Activated CD4-positive, alpha-beta T cell treated with anti-CD3 and anti-CD28 coated beads for 36 hours (primary cell): Measurements from ENCODE around the gene DISP2. TPM values are rescaled to one million over a fixed set of nuclear protein-coding genes. Genes with fewer than 3 reads are reported as not detected.
A peak's percentile ranks its signal among the peaks of the same experiment; 100 is the strongest.

ENCODE experiments used
- ATAC-seq: fragments of 200-7000 bp; cut with Tn5 transposase; one replicate; pipeline ENCODE4 v1.10.0; 2021; ENCODE audit warnings: mild to moderate bottlenecking, moderate library complexity
- CTCF ChIA-PET: fragments of 350-600 bp; sonication (Branson Sonifier 250); formaldehyde crosslinking; loops from one replicate; lab custom pipeline; 2021; ENCODE audit warnings: antibody characterized with exemption; lab: Charles Lee
- POLR2A ChIA-PET: fragments of 350-600 bp; sonication (Branson Sonifier 250); formaldehyde crosslinking; loops from one replicate; lab custom pipeline; 2021; ENCODE audit warnings: antibody characterized with exemption, inconsistent platforms; lab: Charles Lee
- DNase-seq: peaks from one replicate; pipeline ENCODE4 v3.0.0-alpha.2; 2020
- H3K27ac Mint-ChIP-seq: one replicate; pipeline ENCODE4 v1.8.0; 2021; ENCODE audit warnings: mixed read lengths
- H3K27me3 Mint-ChIP-seq: one replicate; pipeline ENCODE4 v1.8.0; 2021; ENCODE audit warnings: mixed read lengths
- H3K36me3 Mint-ChIP-seq: one replicate; pipeline ENCODE4 v1.8.0; 2021; ENCODE audit warnings: low read depth, mixed read lengths
- H3K4me1 Mint-ChIP-seq: one replicate; pipeline ENCODE4 v1.8.0; 2021; ENCODE audit warnings: mixed read lengths
- H3K4me3 Mint-ChIP-seq: one replicate; pipeline ENCODE4 v1.8.0; 2021; ENCODE audit warnings: mild to moderate bottlenecking, moderate library complexity, mixed read lengths
- H3K9me3 Mint-ChIP-seq: one replicate; pipeline ENCODE4 v1.8.0; 2021; ENCODE audit warnings: low read depth, mixed read lengths
- intact Hi-C, 2 experiments: fragments of 100-400 bp; cut with DNase I in 1 of 2; cut with micrococcal nuclease in 1 of 2; formaldehyde crosslinking; loops; one replicate each; pipeline versions ENCODE4 v1.14.2 to v1.15.1; 2022 to 2024; cut with DNase I, micrococcal nuclease
- total RNA-seq, 2 experiments: library from RNA; stranded (reverse); gene quantifications; one replicate each; pipeline ENCODE4 v1.2.3, GENCODE V29; 2021

Gene DISP2, protein sequence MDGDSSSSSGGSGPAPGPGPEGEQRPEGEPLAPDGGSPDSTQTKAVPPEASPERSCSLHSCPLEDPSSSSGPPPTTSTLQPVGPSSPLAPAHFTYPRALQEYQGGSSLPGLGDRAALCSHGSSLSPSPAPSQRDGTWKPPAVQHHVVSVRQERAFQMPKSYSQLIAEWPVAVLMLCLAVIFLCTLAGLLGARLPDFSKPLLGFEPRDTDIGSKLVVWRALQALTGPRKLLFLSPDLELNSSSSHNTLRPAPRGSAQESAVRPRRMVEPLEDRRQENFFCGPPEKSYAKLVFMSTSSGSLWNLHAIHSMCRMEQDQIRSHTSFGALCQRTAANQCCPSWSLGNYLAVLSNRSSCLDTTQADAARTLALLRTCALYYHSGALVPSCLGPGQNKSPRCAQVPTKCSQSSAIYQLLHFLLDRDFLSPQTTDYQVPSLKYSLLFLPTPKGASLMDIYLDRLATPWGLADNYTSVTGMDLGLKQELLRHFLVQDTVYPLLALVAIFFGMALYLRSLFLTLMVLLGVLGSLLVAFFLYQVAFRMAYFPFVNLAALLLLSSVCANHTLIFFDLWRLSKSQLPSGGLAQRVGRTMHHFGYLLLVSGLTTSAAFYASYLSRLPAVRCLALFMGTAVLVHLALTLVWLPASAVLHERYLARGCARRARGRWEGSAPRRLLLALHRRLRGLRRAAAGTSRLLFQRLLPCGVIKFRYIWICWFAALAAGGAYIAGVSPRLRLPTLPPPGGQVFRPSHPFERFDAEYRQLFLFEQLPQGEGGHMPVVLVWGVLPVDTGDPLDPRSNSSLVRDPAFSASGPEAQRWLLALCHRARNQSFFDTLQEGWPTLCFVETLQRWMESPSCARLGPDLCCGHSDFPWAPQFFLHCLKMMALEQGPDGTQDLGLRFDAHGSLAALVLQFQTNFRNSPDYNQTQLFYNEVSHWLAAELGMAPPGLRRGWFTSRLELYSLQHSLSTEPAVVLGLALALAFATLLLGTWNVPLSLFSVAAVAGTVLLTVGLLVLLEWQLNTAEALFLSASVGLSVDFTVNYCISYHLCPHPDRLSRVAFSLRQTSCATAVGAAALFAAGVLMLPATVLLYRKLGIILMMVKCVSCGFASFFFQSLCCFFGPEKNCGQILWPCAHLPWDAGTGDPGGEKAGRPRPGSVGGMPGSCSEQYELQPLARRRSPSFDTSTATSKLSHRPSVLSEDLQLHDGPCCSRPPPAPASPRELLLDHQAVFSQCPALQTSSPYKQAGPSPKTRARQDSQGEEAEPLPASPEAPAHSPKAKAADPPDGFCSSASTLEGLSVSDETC (N-terminal part only)
- total RNA-seq = under 1 TPM; 0.02 to 0.04 TPM

DNA sequence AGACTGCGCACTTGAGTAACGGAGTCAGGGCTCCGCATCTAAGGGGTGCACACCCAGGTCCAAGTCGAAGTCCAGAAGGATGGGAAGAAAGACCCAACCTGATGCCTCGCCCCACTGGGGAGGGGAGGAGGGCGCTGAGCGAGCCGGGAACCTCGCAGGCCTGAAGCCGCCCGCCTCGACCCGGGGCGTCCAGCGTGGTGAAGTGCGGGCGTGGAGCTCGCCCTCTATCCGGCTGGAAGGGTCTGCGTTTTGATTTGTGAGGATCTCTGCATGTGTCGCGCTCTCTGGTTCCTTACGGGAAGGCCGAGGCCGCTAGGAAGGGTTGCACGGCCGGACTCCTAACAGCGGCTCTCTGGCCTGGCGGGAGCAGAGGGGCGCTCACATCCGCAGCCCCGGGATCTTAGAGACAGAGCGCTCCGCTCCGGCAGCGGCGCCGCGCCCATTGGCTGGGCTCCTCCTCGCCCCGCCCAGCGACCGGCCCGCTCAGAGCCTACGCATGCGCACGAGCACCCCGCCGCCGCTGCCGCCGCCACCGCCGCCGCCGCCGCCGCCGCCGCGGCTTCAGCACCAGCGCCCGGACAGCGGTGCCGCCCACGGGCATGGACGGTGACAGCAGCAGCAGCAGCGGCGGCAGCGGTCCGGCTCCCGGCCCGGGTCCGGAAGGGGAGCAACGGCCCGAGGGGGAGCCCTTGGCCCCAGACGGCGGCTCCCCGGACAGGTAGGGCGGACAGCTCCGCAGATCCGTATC lies at the start of gene DISP2:
Gene DISP2, plus strand, starts transcription at position 497 of the 748 bp plus-strand sequence. Its CDS starts 103 bp downstream, at position 600.
- DNase-seq (peak; percentile 93), ATAC-seq (peak; percentile 94)
- no peaks in the 10 kb centered on the region for H3K9me3 Mint-ChIP-seq
- H3K4me1 Mint-ChIP-seq = peaks cover 3% of the 10 kb centered on the region
- H3K4me3 Mint-ChIP-seq = peak within 1 kb of the TSS; percentile 67
- H3K27me3 Mint-ChIP-seq = peaks cover 7% of the 10 kb centered on the region
- H3K36me3 Mint-ChIP-seq = no peaks in the 10 kb centered on the region
- intact Hi-C loops = loop anchor here in 1 of 2 experiments (1.0 kb wide), 5 partner anchors 10 to 82 kb away; partner anchors contain the start of genes BAHD1, INAFM2, IVD and KNSTRN
- H3K27ac Mint-ChIP-seq = peak within 1 kb of the TSS; percentile 20
- CTCF ChIA-PET = interaction anchor here (0.8 to 1.2 kb wide), 6 partner anchors 10 to 82 kb away, joined by 3 to 5 read pairs (median 3); partner anchors contain the start of gene INAFM2
- POLR2A ChIA-PET = interaction anchor here (0.5 kb wide), 1 partner anchor 783 kb away, joined by 3 read pairs; no protein-coding TSS in a partner anchor

DNA sequence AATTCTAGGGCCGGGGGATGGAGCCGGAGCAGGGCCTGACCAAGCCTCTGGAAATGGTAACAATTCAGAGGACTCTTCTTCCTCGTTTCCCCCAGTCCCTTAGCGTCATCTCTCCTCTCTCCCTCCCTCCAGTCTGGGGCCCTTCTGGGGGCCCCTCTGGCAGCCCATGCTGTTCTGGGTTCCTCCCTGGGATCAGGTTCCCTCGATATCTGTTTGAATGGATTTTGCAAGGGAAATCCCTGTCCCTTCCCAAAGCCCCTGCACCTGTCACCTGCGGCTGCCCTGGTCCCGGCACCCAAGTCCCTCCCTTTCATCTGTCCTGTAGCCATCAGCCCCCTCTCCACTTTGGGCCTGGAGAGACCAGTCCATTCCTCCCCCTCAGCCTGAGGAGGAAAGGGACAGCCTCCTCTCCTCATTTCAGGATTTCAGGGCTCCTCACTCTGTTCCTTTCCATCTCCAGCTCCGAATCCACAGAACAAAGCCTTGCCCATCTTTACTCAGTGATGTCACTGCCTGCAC lies 48.6 kb upstream of the DISP2 start:
- intact Hi-C loops = loop anchor here in 1 of 2 experiments (10.0 kb wide), 1 partner anchor 525 kb away; the partner anchor contains the start of gene FSIP1
- Mint-ChIP-seq H3K9me3 (no peaks in the 10 kb centered on the region), H3K36me3 (no peaks in the 10 kb centered on the region), H3K4me3 (peak overlapping the region; percentile 91), H3K27me3 (no peaks in the 10 kb centered on the region), H3K27ac (peak overlapping the region; percentile 97), H3K4me1 (peaks cover 40% of the 10 kb centered on the region)
- DNase-seq = no peak
- POLR2A ChIA-PET = interaction anchor here (0.8 kb wide), 1 partner anchor 30 kb away, joined by 3 read pairs; no protein-coding TSS in a partner anchor
- CTCF ChIA-PET = interaction anchor here (0.5 to 21.7 kb wide), 31 partner anchors 8 to 522 kb away, joined by 3 to 393 read pairs (median 4); partner anchors contain the start of genes ANKRD63, CCDC9B, DISP2 and INAFM2
- ATAC-seq = no peak

DNA sequence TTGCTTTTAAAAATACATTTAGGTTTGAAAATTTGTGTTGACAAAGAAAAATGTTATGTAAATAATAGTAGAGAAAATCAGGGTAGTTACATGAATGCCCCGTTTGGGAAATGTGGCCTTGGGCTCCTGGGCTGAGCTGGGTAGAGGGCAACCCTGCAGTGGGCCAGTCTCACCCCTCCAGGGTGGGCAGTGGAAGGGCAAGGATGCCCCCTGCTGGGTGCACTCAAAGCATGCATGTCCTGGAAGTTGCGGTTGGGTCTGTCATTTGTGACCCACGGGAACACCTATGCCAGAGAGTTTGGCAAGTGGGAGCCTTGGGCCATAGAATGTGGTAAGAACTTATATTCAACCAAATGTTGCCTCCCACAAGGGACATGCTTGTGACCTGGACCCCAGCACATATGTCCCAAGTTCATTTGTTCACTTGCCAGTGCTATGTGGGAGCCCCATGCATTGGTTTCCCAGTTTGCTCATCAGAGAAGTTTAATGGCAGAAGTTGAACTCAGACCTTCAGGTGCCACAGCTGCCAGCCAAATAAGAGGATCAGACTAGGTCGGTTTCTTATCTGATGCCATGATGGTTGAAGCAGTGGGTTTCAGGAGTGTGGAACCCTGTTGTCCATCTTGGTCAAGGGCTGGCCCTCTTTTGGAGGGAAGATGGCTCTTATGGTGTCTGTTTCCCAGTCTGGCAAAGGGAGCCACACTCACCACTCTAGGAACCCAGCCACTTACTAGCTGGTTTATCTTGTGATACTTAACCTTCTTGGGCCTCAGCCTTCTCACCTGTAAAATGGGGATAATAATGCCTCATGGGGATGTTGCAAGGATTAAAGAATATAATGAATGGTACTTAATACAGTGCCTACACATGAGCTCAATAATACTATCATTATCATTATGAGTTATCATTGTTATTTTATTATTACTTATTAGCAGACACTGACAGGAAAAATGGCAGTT lies 47.7 kb upstream of the DISP2 start:
- DNase-seq (peak; percentile 85), ATAC-seq (peak; percentile 30)
- Mint-ChIP-seq H3K27me3 (no peaks in the 10 kb centered on the region), H3K36me3 (no peaks in the 10 kb centered on the region), H3K4me3 (peak overlapping the region; percentile 91), H3K4me1 (peaks cover 37% of the 10 kb centered on the region), H3K9me3 (no peaks in the 10 kb centered on the region), H3K27ac (peak overlapping the region; percentile 97)
- CTCF ChIA-PET = interaction anchor here (0.5 to 21.7 kb wide), 29 partner anchors 9 to 523 kb away, joined by 3 to 393 read pairs (median 4); partner anchors contain the start of genes ANKRD63, CCDC9B, DISP2 and INAFM2
- POLR2A ChIA-PET = interaction anchor here (0.8 kb wide), 1 partner anchor 31 kb away, joined by 3 read pairs; no protein-coding TSS in a partner anchor
- intact Hi-C loops = loop anchor here (1.0 kb wide), 1 partner anchor 31 kb away; no protein-coding TSS in a partner anchor

DNA sequence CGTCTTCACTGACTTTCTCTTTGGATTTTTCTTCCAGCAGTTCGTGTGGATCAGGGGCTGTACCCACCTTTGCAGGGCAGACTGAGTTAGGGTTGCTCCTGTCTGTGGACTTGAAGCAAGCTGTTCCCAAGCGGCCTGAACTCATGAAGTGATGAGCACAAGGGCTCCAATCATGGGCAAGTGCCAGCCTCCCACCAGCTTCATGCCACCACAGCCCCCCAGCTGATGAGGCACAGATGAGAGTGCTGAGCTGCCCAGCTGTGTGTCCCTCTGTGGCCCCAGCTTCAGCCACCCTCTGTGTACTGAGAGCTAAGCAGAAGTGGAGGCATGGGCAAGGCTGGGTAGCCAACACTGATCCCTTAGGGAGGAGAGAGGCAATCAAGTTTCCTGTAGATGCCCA lies 47.0 kb upstream of the DISP2 start:
- DNase-seq (no peak), ATAC-seq (no peak)
- intact Hi-C loops = loop anchor here (1.0 kb wide), 1 partner anchor 32 kb away; no protein-coding TSS in a partner anchor
- Mint-ChIP-seq H3K9me3 (no peaks in the 10 kb centered on the region), H3K27ac (no peak overlapping the region), H3K27me3 (no peaks in the 10 kb centered on the region), H3K36me3 (no peaks in the 10 kb centered on the region), H3K4me3 (no peak overlapping the region), H3K4me1 (peaks cover 35% of the 10 kb centered on the region)
- ChIA-PET CTCF (interaction anchor here (0.9 to 21.7 kb wide), 9 partner anchors 9 to 57 kb away, joined by 3 to 393 read pairs (median 6); partner anchors contain the start of genes CCDC9B and INAFM2), POLR2A (no interaction called here)

DNA sequence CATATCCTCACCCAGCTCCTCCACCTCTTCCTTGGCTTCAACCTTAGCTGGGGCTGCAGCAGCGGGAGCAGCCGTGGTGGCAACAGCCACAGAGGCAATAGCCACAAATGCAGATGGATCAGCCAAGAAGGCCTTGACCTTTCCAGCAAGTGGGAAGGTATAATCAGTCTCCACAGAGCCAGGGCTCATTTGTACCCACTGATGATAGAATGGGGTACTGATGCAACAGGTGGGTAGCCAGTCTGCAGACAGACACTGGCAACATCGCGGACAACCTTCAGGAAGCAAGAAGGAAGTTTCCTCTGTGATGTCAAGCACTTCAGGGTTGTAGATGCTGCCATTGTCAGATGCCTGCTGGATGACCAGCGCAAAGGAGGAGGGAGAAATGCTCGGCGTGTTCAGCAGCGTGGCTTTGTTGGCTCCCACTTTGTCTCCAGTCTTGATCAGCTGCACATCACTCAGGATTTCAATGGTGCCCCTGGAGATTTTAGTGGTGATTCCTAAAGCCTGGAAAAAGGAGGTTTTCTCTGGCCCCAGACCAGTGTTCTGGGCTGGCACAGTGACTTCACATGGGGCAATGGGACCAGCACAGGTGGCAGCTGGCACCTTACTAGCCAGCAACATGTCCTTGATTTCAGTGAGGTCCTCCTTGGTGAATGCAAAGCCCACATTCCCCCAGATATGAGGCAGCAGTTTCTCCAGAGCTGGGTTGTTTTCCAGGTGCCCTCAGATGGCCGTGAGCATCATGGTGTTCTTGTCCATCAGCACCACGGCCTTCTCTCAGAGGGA lies 45.5 kb upstream of the DISP2 start:
- Mint-ChIP-seq H3K27ac (no peak overlapping the region), H3K9me3 (no peaks in the 10 kb centered on the region), H3K4me3 (no peak overlapping the region), H3K27me3 (peaks cover 2% of the 10 kb centered on the region), H3K4me1 (peaks cover 28% of the 10 kb centered on the region), H3K36me3 (no peaks in the 10 kb centered on the region)
- ChIA-PET CTCF (interaction anchor here (0.6 to 21.7 kb wide), 8 partner anchors 7 to 103 kb away, joined by 3 to 393 read pairs (median 16); partner anchors contain the start of genes CCDC9B and INAFM2), POLR2A (interaction anchor here (0.6 kb wide), 1 partner anchor 303 kb away, joined by 8 read pairs; no protein-coding TSS in a partner anchor)
- intact Hi-C loops = no loop called here
- ATAC-seq (no peak), DNase-seq (no peak)

DNA sequence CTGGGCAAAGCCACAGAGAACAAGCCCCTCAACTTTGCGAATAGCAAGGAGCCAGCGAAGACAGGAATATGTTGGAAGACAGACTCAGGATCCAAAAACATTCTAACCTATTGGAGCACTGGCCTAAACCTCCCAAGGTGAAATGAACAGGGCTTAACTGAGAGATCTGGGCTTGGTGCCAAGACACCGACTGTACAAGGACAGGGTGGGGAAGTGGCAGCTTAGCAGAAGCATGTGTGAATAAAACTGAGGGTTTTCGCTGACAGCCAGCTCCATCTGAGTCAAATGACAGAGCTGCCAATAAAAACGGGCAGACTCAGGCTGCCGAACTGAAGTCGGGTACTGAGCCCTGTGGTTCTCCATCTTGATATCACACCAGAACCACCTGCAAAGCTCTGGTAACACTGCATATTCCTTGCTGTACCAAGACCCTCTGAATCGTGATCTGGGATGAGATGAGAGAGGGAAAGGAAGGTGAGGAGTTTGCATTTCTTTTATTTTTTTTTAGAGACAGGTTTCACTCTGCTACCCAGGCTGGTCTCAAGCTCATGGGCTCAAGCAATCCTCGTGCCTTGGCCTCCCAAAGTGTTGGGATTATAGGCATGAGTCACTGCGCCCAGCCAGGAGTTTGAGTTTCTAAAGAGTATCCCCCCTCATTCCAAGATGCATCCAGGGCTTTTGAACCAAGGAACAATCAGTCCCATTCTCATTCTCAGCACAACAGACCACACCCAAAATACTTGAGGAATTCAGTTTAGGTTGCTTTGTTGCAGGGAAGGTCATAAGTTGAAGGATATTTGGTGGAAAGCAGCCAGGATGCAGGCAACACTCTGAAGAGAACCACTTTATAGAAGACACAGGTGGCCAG lies 44.3 kb upstream of the DISP2 start:
- ChIA-PET POLR2A (interaction anchor here (0.8 kb wide), 1 partner anchor 14 kb away, joined by 3 read pairs; no protein-coding TSS in a partner anchor), CTCF (interaction anchor here (0.6 to 21.7 kb wide), 10 partner anchors 6 to 1130 kb away, joined by 3 to 393 read pairs (median 4); partner anchors contain the start of gene INAFM2)
- Mint-ChIP-seq H3K27me3 (peaks cover 2% of the 10 kb centered on the region), H3K4me3 (no peak overlapping the region), H3K9me3 (no peaks in the 10 kb centered on the region), H3K27ac (no peak overlapping the region), H3K4me1 (peaks cover 25% of the 10 kb centered on the region), H3K36me3 (no peaks in the 10 kb centered on the region)
- ATAC-seq = peak; percentile 47
- intact Hi-C loops = no loop called here
- peak; percentile 64 for DNase-seq

DNA sequence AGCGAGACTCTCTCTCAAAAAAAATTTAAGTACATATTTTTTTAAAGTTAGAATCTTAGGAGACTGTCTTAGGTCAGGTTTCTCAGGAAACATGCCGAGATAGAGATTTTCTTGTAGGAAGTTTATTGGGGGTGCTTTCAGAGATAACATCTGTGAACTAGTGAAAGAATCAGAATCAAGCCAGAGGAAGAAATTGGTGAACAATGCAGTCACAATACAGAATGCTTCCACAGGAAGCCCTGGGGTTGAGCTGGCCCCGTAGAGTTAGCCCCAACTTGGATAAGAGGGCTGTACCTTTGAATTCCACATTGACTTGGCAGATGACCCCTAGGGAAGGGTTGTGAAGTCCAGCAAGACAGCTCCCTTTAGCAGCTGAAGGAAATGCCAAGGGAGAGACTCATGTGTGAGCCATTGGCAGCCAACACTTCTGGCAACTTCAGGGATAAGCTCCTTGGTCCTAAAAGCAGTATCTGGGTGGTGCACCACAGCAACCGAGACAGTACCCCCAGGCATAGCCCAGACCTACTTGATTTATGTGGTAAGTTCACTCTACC lies 43.2 kb upstream of the DISP2 start:
- ATAC-seq = no peak
- H3K4me1 Mint-ChIP-seq = peaks cover 14% of the 10 kb centered on the region
- CTCF ChIA-PET = interaction anchor here (0.7 to 21.7 kb wide), 9 partner anchors 9 to 1131 kb away, joined by 3 to 393 read pairs (median 4); partner anchors contain the start of genes BAHD1, INAFM2 and IVD
- no peak overlapping the region for H3K27ac Mint-ChIP-seq
- no peak overlapping the region for H3K4me3 Mint-ChIP-seq
- no peaks in the 10 kb centered on the region for H3K9me3 Mint-ChIP-seq
- peaks cover 2% of the 10 kb centered on the region for H3K27me3 Mint-ChIP-seq
- H3K36me3 Mint-ChIP-seq = no peaks in the 10 kb centered on the region
- intact Hi-C loops = no loop called here
- POLR2A ChIA-PET = no interaction called here
- DNase-seq = no peak
